ENCODE results near the gene GAS5. TPM values are rescaled to one million over a fixed set of nuclear protein-coding genes. Genes with fewer than 3 reads are reported as not detected.

The GAS5 gene
- total RNA-seq, 1 donor from 2014 or later: 466 TPM

DNA sequence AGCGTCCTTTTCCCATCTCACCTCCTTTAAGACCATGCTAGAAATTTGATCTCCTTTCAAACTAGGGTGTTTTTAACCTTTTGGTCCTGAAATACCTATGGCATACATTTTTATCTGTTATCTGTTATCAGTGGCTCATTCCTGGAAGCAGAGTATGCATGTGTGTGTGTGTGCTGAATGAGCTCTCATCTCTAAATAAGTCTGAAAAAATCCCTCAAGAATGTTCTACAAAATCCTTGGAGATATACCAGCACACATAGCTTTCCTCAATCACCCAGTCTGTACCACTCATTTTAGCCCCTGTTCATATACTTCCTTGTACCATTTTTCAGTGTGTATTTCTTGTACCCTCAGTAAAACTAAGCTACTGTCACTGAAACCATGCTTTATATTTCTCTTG is 49.3 kb downstream of the GAS5 start:
- no peak for DNase-seq (ENCODE audit: extremely low spot score in 2 of 2)
- Histone ChIP-seq H3K4me1 (peaks cover 10% of the 10 kb centered on the region), H3K4me3 (no peak overlapping the region), H3K27me3 (no peaks in the 10 kb centered on the region), H3K27ac (no peak overlapping the region), H3K36me3 (no peaks in the 10 kb centered on the region), H3K9me3 (no peaks in the 10 kb centered on the region)
- intact Hi-C loops (cut with DNase I): no loop called here
- TF ChIP-seq, protein P1, sequence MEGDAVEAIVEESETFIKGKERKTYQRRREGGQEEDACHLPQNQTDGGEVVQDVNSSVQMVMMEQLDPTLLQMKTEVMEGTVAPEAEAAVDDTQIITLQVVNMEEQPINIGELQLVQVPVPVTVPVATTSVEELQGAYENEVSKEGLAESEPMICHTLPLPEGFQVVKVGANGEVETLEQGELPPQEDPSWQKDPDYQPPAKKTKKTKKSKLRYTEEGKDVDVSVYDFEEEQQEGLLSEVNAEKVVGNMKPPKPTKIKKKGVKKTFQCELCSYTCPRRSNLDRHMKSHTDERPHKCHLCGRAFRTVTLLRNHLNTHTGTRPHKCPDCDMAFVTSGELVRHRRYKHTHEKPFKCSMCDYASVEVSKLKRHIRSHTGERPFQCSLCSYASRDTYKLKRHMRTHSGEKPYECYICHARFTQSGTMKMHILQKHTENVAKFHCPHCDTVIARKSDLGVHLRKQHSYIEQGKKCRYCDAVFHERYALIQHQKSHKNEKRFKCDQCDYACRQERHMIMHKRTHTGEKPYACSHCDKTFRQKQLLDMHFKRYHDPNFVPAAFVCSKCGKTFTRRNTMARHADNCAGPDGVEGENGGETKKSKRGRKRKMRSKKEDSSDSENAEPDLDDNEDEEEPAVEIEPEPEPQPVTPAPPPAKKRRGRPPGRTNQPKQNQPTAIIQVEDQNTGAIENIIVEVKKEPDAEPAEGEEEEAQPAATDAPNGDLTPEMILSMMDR (IDR thresholded peaks at IDR 0.05): no peak
- TF ChIP-seq POLR2AphosphoS5 (IDR thresholded peaks at IDR 0.05; ENCODE audit: insufficient read depth in 1 of 2, low read depth in 1 of 2) (no peak), POLR2A (IDR thresholded peaks at IDR 0.05) (no peak)

Other genes starting within 250 kb of the GAS5 start
- gene TEX50, start 232.7 kb downstream of the GAS5 start, total RNA-seq: not detected
- gene ANKRD45, start 198.1 kb downstream of the GAS5 start, total RNA-seq: not detected
- gene KLHL20, start 153.0 kb downstream of the GAS5 start, total RNA-seq: 14.7 TPM
- gene DARS2, start 43.3 kb downstream of the GAS5 start, total RNA-seq: 6.4 TPM
- 3.7 TPM for gene CENPL, start 43.1 kb downstream of the GAS5 start, total RNA-seq
- gene ZBTB37, start 391 bp upstream of the GAS5 start, total RNA-seq: 6.6 TPM
- gene SERPINC1, start 49.3 kb upstream of the GAS5 start, total RNA-seq: not detected
- 25.3 TPM for gene RC3H1, start 154.4 kb upstream of the GAS5 start, total RNA-seq

Measured in vagina (tissue), 2 donors.